IPS DF 19.7 (cell line): ENCODE measurements around the gene PTPRU.
"Not testable (repeated sequence)": the region's sequence is repeated elsewhere in the genome, so short reads cannot be mapped to it uniquely, and the experiment has no call there.

ENCODE experiments used
- DNase-seq: peaks from one replicate; pipeline ENCODE4 v3.0.0-alpha.2; 2013; ENCODE audit warnings: low read depth, low spot score

PTPRU gene

GRCh38 chr1:29222260-29222659 lies 14.1 kb upstream of the PTPRU start:
- DNase-seq: not testable (repeated sequence)

- DNase-seq: no peak
These were observed 13.6 kb upstream of the PTPRU start for GRCh38 chr1:29222686-29223085.

GRCh38 chr1:29223521-29223920 lies 12.8 kb upstream of the PTPRU start:
- no peak for DNase-seq

GRCh38 chr1:29224356-29224837 lies 11.9 kb upstream of the PTPRU start:
- DNase-seq: no peak

- DNase-seq: no peak
These were observed 11.0 kb upstream of the PTPRU start for GRCh38 chr1:29225361-29225760.

GRCh38 chr1:29227511-29227910 lies 8.8 kb upstream of the PTPRU start:
- no peak for DNase-seq

GRCh38 chr1:29230204-29230552 lies 6.1 kb upstream of the PTPRU start:
- no peak for DNase-seq

- DNase-seq: peak; percentile 71
These were observed 5.6 kb upstream of the PTPRU start, which contains the start of gene MECR for GRCh38 chr1:29230553-29231378. MECR (minus strand) TSS chr1:29230934; CDS start chr1:29230906, 28 bp downstream.

- no peak for DNase-seq
These were observed 3.9 kb upstream of the PTPRU start for GRCh38 chr1:29232387-29232786.

- no peak for DNase-seq
These were observed 2.6 kb upstream of the PTPRU start for GRCh38 chr1:29233693-29234092.

GRCh38 chr1:29234471-29234870 lies 1.9 kb upstream of the PTPRU start:
- DNase-seq: no peak

GRCh38 chr1:29234881-29235280 lies 1.4 kb upstream of the PTPRU start:
- not testable (repeated sequence) for DNase-seq

GRCh38 chr1:29236712-29237128 lies 398 bp downstream of the PTPRU start:
- no peak for DNase-seq

- no peak for DNase-seq
These were observed 953 bp downstream of the PTPRU start for GRCh38 chr1:29237129-29237821.

- no peak for DNase-seq
These were observed 1.7 kb downstream of the PTPRU start for GRCh38 chr1:29237852-29238619.

- no peak for DNase-seq
These were observed 2.3 kb downstream of the PTPRU start for GRCh38 chr1:29238620-29239002.

GRCh38 chr1:29239142-29239541 lies 2.8 kb downstream of the PTPRU start:
- DNase-seq: no peak

- no peak for DNase-seq
These were observed 4.1 kb downstream of the PTPRU start for GRCh38 chr1:29240400-29240837.

GRCh38 chr1:29240986-29241385 lies 4.7 kb downstream of the PTPRU start:
- DNase-seq: no peak

- DNase-seq: no peak
These were observed 6.9 kb downstream of the PTPRU start for GRCh38 chr1:29243023-29243870.

- DNase-seq: no peak
These were observed 7.5 kb downstream of the PTPRU start for GRCh38 chr1:29243871-29244200.
